Natural killer cell (primary cell): ENCODE results near the gene ETV6. TPM values are rescaled to one million over a fixed set of nuclear protein-coding genes. Genes with fewer than 3 reads are reported as not detected.

ENCODE experiments used
- ATAC-seq, 3 donors: fragments of 150-1000 bp in 2 of 3; fragments of 200-7000 bp in 1 of 3; cut with Tn5 transposase; 1 replicate in 1 of 3; 2 replicates in 2 of 3; pipeline ENCODE4 v1.10.0; 2021; ENCODE audit warnings: mild to moderate bottlenecking in 2 of 3, moderate library complexity in 2 of 3
- DNase-seq, 2 donors: peaks; one replicate each; pipeline versions ENCODE4 v3.0.0 to v3.0.0-alpha.2; 2013 to 2021; ENCODE audit warnings: mixed read lengths in 1 of 2
- H3K27ac ChIP-seq: one replicate; pipeline ENCODE4 v1.5.1; 2013; ENCODE audit warnings: mild to moderate bottlenecking, low read length
- H3K27me3 ChIP-seq: one replicate; pipeline ENCODE4 v1.6.1; 2013; ENCODE audit warnings: low read length; ENCODE audit not compliant: control insufficient read depth, insufficient read depth
- H3K36me3 ChIP-seq: one replicate; pipeline ENCODE4 v1.6.1; 2013; ENCODE audit warnings: low read length; ENCODE audit not compliant: control insufficient read depth, insufficient read depth
- H3K4me1 ChIP-seq: one replicate; pipeline ENCODE4 v1.6.1; 2013; ENCODE audit warnings: low read length; ENCODE audit not compliant: control insufficient read depth, insufficient read depth
- H3K4me3 ChIP-seq: one replicate; pipeline ENCODE4 v1.5.1; 2013; ENCODE audit warnings: low read length
- H3K9me3 ChIP-seq: one replicate; pipeline ENCODE4 v1.6.1; 2013; ENCODE audit warnings: low read length; ENCODE audit not compliant: control insufficient read depth, insufficient read depth
- H3K27ac Mint-ChIP-seq, 2 donors: one replicate each; pipeline ENCODE4 v1.8.0; 2022; ENCODE audit warnings: mild to moderate bottlenecking in 2 of 2, mixed read lengths in 2 of 2, moderate library complexity in 1 of 2
- H3K27me3 Mint-ChIP-seq, 2 donors: one replicate each; pipeline ENCODE4 v1.8.0; 2022; ENCODE audit warnings: low read depth in 2 of 2, mixed read lengths in 2 of 2
- H3K36me3 Mint-ChIP-seq: one replicate; pipeline ENCODE4 v1.8.0; 2022; ENCODE audit warnings: mixed read lengths
- H3K4me1 Mint-ChIP-seq, 2 donors: one replicate each; pipeline ENCODE4 v1.8.0; 2022; ENCODE audit warnings: mixed read lengths in 2 of 2
- H3K4me3 Mint-ChIP-seq: one replicate; pipeline ENCODE4 v1.8.0; 2022; ENCODE audit warnings: mild to moderate bottlenecking, moderate library complexity, mixed read lengths
- H3K9me3 Mint-ChIP-seq, 2 donors: one replicate each; pipeline ENCODE4 v1.8.0; 2022; ENCODE audit warnings: mixed read lengths in 2 of 2
- WGBS: methylation state at CpG from one replicate; pipeline ENCODE4 v1.1.7; 2013; ENCODE audit warnings: missing lambda C conversion rate; ENCODE audit not compliant: insufficient coverage; 5-methylcytosine and 5-hydroxymethylcytosine counted together
- intact Hi-C: fragments of 100-400 bp; cut with micrococcal nuclease; formaldehyde crosslinking; loops from one replicate; pipeline ENCODE4 v1.14.2; 2022
- total RNA-seq, 4 donors: library from RNA; stranded (reverse); fragments of 120-200 nt in 1 of 4; gene quantifications; one replicate each; pipeline versions ENCODE4 v1.2.3 to v1.2.4, GENCODE V29; 2013 to 2022
- TF ChIP-seq, protein P1 (sequence below): fragments of 200-600 bp; IDR thresholded peaks from one replicate; pipeline ENCODE4 v1.8.0; 2022; ENCODE audit warnings: antibody characterized with exemption

Gene ETV6
- total RNA-seq, 3 donors from 2014 or later (not counting 1 experiment from before 2014, with no cell fraction given): 38.9 to 49.5 (median 40.6) TPM

DNA sequence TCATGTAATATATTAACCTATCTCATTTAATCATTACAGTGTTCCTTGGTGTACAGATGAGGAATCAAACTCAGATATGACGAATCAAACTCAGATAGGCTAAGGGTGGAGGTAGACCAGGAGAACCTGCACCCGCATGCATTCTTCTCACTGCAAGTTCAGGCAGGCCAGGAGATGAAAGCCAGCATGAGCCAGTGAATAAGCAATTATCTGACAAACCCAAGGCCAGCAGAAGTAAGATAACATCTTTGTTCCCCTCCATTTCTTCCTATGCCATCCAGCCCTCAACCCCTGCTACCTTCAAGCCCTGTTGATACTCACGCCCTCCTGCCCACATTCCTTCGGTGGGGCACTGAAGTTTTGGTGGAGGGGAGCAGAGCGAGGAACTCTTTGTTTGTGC lies 152.2 kb downstream of the ETV6 start:
- no peak for ATAC-seq
- Histone ChIP-seq H3K9me3 (no peaks in the 10 kb centered on the region), H3K27me3 (no peaks in the 10 kb centered on the region), H3K27ac (no peak overlapping the region), H3K4me3 (no peak overlapping the region), H3K36me3 (no peaks in the 10 kb centered on the region), H3K4me1 (peaks cover 10% of the 10 kb centered on the region)
- Mint-ChIP-seq H3K27ac (no peak overlapping the region), H3K36me3 (no peaks in the 10 kb centered on the region), H3K27me3 (no peaks in the 10 kb centered on the region), H3K9me3 (no peaks in the 10 kb centered on the region), H3K4me3 (no peak overlapping the region), H3K4me1 (peaks cover 33 to 43% of the 10 kb centered on the region in 2 donors)
- intact Hi-C loops: no loop called here
- no peak for DNase-seq
- TF ChIP-seq, protein P1, sequence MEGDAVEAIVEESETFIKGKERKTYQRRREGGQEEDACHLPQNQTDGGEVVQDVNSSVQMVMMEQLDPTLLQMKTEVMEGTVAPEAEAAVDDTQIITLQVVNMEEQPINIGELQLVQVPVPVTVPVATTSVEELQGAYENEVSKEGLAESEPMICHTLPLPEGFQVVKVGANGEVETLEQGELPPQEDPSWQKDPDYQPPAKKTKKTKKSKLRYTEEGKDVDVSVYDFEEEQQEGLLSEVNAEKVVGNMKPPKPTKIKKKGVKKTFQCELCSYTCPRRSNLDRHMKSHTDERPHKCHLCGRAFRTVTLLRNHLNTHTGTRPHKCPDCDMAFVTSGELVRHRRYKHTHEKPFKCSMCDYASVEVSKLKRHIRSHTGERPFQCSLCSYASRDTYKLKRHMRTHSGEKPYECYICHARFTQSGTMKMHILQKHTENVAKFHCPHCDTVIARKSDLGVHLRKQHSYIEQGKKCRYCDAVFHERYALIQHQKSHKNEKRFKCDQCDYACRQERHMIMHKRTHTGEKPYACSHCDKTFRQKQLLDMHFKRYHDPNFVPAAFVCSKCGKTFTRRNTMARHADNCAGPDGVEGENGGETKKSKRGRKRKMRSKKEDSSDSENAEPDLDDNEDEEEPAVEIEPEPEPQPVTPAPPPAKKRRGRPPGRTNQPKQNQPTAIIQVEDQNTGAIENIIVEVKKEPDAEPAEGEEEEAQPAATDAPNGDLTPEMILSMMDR: no peak
- 70% methylated on average over 4 of the region's 5 CpGs for WGBS

DNA sequence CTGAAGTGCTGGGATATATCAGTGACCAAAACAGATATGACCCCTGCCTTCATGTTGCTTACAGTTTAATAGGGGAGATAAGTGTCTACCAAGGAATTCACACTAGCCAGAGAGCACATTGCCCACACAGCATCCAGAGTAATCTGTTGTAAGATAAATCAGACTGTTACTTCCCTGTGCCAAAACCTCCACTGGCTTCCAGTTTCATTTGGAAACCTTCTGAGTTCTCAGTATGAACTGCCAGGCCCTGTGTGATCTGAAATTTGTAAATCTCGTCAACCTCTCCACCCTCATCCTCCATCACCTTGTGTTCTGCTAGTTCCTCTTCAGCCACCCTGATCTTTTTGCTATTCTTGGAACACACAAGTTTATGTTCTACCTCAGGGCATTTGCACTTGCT lies 154.7 kb downstream of the ETV6 start:
- H3K4me3 Mint-ChIP-seq: no peak overlapping the region
- no peaks in the 10 kb centered on the region for H3K36me3 Mint-ChIP-seq
- no peak overlapping the region for H3K27ac Mint-ChIP-seq
- H3K9me3 ChIP-seq: no peaks in the 10 kb centered on the region
- peaks cover 7% of the 10 kb centered on the region for H3K4me1 ChIP-seq
- no peak overlapping the region for H3K27ac ChIP-seq
- no peaks in the 10 kb centered on the region for H3K27me3 Mint-ChIP-seq
- H3K4me1 Mint-ChIP-seq: peaks cover 22 to 25% of the 10 kb centered on the region in 2 donors
- DNase-seq (no peak), ATAC-seq (no peak)
- TF ChIP-seq, protein P1: no peak
- no peaks in the 10 kb centered on the region for H3K9me3 Mint-ChIP-seq
- no peak overlapping the region for H3K4me3 ChIP-seq
- intact Hi-C loops: no loop called here
- WGBS: 89% methylated on average over 1 of the region's 1 CpG
- H3K36me3 ChIP-seq: no peaks in the 10 kb centered on the region
- no peaks in the 10 kb centered on the region for H3K27me3 ChIP-seq

DNA sequence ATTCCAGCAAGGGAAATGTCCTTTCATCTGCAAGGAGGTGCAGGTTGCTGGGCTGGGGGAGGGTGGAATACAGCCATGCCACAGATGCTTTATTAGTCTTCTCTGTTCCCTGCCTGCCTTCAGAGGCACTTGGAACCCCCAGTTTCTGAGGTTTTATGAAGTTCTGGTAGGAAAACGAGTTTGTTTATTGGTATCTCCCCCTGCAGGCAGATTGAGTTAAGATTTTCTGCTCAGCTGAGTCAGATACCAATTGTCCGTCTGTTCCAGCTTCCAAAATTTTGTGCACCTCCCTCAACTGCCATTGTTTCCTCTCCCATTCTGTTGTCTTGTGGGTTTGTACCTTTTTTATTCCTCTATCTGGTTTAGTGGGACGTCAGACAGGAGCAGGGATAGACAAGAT lies 155.6 kb downstream of the ETV6 start:
- peaks cover 19 to 25% of the 10 kb centered on the region in 2 donors for H3K4me1 Mint-ChIP-seq
- Histone ChIP-seq H3K9me3 (no peaks in the 10 kb centered on the region), H3K4me3 (no peak overlapping the region), H3K4me1 (peaks cover 5% of the 10 kb centered on the region), H3K27me3 (no peaks in the 10 kb centered on the region), H3K36me3 (no peaks in the 10 kb centered on the region), H3K27ac (no peak overlapping the region)
- TF ChIP-seq, protein P1: no peak
- 75% methylated on average over 3 of the region's 3 CpGs for WGBS
- intact Hi-C loops: no loop called here
- H3K36me3 Mint-ChIP-seq: no peaks in the 10 kb centered on the region
- H3K4me3 Mint-ChIP-seq: no peak overlapping the region
- no peak overlapping the region for H3K27ac Mint-ChIP-seq
- no peaks in the 10 kb centered on the region for H3K27me3 Mint-ChIP-seq
- H3K9me3 Mint-ChIP-seq: no peaks in the 10 kb centered on the region
- ATAC-seq: no peak
- DNase-seq: no peak

DNA sequence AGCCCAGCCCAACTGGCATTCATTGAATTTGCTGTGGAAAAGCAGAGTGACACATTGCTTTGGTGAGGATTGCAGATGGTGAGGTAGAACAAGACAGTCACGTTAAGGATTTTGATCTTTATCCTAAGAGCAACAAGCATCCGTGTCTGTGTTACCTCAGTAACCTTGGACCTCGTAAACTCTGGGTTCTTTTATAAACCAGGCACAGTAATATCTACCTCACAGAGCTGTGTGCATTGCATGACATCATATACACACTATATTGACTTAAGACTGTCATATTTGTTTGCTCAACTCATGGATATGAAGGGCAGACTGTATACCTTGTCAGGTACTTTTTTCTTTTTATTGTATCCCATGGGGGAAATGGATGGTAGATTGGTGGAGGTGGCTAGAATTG lies 156.2 kb downstream of the ETV6 start:
- H3K4me1 Mint-ChIP-seq: peaks cover 19 to 29% of the 10 kb centered on the region in 2 donors
- no peaks in the 10 kb centered on the region for H3K9me3 Mint-ChIP-seq
- no peaks in the 10 kb centered on the region for H3K27me3 ChIP-seq
- no peak overlapping the region for H3K4me3 Mint-ChIP-seq
- TF ChIP-seq, protein P1: no peak
- peaks cover 5% of the 10 kb centered on the region for H3K4me1 ChIP-seq
- no peak overlapping the region for H3K4me3 ChIP-seq
- intact Hi-C loops: no loop called here
- no peaks in the 10 kb centered on the region for H3K36me3 ChIP-seq
- no peak for DNase-seq
- no peaks in the 10 kb centered on the region for H3K9me3 ChIP-seq
- ATAC-seq: no peak
- H3K36me3 Mint-ChIP-seq: no peaks in the 10 kb centered on the region
- no peak overlapping the region for H3K27ac ChIP-seq
- H3K27me3 Mint-ChIP-seq: no peaks in the 10 kb centered on the region
- H3K27ac Mint-ChIP-seq: no peak overlapping the region
- WGBS: 96% methylated on average over 3 of the region's 3 CpGs
